Epidermal melanocyte (primary cell): Measurements from ENCODE around the gene SEM1.
"Not testable (repeated sequence)": the region's sequence is repeated elsewhere in the genome, so short reads cannot be mapped to it uniquely, and the experiment has no call there.

Experiments
- DNase-seq: peaks from one replicate; pipeline ENCODE4 v3.0.0; 2011; ENCODE audit warnings: low spot score; ENCODE audit not compliant: insufficient read length

Gene SEM1

GRCh38 chr7:96709381-96710228, at the start of gene SEM1:
SEM1 (minus strand) TSS chr7:96709846; CDS start chr7:96709763, 83 bp downstream.
- peak; percentile 77 for DNase-seq

- not testable (repeated sequence) for DNase-seq
Measured at GRCh38 chr7:96757880-96758279, 48.2 kb upstream of the SEM1 start.

DNA sequence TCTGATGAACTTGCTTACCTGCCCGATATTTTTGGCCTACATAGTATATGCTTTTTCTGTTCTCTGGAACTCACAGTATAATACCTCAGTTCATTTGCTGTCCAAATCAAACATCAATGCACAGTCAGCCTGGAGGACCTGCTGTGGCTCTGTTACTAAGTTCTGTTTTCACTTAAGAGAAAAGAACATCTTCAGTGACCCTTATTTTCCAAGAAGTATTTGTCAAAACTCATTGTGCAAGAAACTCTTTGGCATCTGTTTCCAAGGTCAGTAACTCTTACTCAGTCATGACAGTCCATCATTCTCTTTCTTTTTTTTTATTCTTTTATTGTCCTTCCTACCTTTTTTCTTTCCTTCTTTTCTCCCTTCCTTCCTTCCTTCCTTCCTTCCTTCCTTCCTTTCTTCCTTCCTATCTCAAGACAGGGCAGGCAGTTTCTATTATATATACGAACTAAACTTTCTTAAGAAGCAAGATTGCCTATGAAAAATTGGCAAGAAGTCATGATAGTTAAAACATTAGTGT, 37.8 kb upstream of the SEM1 start:
- no peak for DNase-seq

GRCh38 chr7:96740130-96740529, 30.5 kb upstream of the SEM1 start:
- DNase-seq, result no peak

DNA sequence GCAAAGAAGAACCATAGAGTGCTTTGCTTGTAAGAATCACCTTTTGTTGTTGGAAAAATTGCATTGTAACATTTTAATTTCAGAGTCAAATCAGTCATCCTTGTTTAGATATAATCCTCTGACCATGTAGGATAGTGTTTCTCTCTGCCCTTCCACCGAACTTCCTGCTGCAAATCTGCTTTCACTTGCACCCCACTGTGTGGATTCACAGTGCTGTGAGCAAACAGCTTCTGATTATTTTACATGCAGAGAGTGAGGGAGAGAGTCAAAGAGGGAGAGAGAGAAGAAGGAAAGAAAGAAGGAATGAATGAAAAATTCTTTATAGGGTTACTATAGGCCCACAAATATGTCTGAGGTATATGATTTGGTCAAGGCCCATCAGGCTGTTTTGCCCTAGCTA, 30.0 kb upstream of the SEM1 start:
- no peak for DNase-seq

DNA sequence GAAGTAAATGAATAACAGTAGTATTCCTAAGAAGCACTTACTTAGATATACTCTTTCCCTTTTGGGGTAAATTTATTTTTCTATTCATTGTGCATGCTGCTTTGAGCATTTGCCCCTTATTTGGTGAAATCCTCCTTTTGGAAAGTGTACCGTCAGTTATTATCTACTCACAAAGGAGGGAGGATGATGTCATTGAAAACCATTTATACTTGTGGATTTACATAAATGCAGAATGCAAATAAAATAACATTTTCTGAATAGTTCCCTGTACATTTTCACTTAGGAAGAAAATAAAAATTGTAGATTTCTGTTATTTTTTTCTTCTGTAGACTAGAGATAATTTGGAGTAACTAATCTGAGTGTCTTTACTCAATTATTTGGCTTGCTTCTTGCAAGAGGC, 29.5 kb upstream of the SEM1 start:
- no peak for DNase-seq

- DNase-seq, result no peak
Measured at GRCh38 chr7:96738705-96739104, 29.1 kb upstream of the SEM1 start.

DNA sequence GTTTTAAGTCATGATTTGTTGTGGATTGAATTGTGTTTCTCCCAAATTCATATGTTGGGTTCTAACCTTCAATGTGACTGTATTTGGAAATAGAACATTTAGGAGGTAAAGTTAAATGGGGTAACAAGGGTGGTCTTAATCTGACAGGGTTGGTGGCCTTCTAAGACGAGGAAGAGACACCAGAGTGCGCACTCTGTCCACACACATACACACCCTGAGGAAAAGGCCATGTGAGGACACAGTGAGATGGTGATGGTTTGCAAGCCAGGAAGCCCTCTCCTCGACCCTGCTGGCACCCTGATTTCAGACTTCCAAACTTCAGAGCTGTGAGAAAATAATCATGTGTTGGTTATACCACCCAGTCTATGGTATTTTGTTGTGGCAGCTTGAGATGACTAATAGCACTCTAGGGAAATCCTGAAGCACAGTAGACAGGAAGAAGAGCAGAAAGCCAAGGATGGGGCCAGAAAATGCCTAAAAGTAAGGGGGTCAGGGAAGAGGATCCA, 28.0 kb upstream of the SEM1 start:
- no peak for DNase-seq

DNA sequence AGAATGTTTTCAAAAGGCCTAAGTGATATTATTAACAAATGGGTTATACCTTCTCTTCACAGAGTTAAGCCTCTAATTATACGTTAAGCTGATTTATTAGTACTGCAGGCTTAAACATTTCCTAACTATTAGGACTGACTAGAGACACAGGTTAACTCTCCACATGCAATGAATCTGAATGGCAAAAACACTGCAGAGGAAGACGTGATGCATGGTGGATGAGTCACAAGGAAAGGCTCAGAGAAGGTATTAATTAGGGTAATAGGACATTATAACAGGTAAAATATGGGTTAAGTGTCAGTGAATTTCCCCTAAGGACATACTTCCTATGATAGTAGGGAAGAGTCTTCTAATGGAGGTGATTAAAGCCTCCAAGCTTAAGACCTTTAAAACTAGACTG, 24.7 kb upstream of the SEM1 start:
- no peak for DNase-seq

GRCh38 chr7:96729820-96730219, 20.2 kb upstream of the SEM1 start:
- no peak for DNase-seq

DNA sequence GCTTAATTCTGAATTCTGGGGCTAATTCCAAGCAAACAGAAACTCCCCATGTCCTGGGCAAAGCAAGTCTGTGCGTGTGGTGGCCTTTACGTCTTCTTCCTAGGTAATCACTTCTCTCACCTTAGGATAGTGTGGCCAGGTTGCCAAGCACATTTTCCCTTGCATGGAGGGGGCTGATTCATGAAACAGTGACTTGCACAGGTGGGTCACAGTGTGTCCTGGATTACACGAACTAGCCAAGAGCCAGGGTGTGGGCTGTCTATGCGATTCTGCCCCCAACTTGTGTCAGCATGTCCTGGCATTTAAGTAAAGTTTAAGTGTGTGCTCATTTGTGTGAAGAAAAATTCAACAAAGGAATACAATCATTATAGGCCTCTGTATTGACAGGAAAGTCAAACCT, 18.5 kb upstream of the SEM1 start:
- DNase-seq, result no peak

GRCh38 chr7:96727534-96728088, 18.0 kb upstream of the SEM1 start:
- DNase-seq, result no peak

DNA sequence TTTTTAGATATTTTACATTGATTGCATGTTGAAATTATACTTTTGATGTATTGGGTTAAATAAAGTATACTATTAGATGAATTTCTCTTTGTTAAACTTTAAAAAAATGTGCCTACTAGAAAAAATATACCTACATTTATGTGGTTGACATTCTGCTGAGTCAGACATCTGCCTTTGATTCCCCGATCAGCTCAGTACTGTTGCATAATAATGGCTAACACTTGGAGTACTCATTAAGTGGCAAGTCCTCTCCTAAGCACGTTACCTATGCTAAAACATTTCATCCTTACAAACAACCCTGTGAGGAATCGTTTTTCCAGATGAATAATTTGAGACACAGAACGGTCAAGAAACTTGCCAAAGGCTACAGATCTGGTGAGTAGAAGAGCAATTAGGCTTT, 14.0 kb upstream of the SEM1 start:
- DNase-seq, result no peak

- DNase-seq, result not testable (repeated sequence)
Measured at GRCh38 chr7:96722928-96723327, 13.3 kb upstream of the SEM1 start.

DNA sequence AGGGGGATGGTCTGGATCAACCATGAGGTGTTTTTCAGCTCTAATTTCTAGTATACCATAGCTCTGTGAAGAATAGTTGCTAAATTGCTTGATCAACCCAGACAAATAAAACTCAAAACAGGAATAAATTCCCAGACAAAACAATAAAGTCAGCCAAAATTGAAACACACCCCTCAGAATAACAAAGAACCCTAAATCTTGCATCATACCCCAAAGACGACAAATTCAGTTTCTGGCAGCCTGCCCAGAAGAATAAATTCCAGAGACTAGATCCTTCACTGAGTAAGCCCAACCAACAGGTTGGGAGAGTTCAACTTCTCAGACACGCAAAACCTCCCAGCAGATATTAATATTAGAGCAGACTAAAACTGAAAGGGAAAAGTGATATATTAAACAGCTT, 11.2 kb upstream of the SEM1 start:
- no peak for DNase-seq

GRCh38 chr7:96719164-96719563, 9.5 kb upstream of the SEM1 start:
- DNase-seq, result no peak

- DNase-seq, result no peak
Measured at GRCh38 chr7:96718107-96719003, 8.7 kb upstream of the SEM1 start.

GRCh38 chr7:96713037-96713436, 3.4 kb upstream of the SEM1 start:
- no peak for DNase-seq

- no peak for DNase-seq
Measured at GRCh38 chr7:96710544-96710943, 898 bp upstream of the SEM1 start.

GRCh38 chr7:96708872-96709271, 774 bp downstream of the SEM1 start:
- no peak for DNase-seq

- no peak for DNase-seq
Measured at GRCh38 chr7:96707901-96708774, 1.5 kb downstream of the SEM1 start.
